Umbilical cord (tissue), 2 donors: ENCODE measurements around the gene FGFR1OP2. TPM values are rescaled to one million over a fixed set of nuclear protein-coding genes. Genes with fewer than 3 reads are reported as not detected.
"Not testable (repeated sequence)": the region's sequence is repeated elsewhere in the genome, so short reads cannot be mapped to it uniquely, and the experiment has no call there.

Source experiments
- DNase-seq: peaks from one replicate; pipeline ENCODE4 v3.0.0-alpha.2; 2015; ENCODE audit warnings: low spot score
- total RNA-seq: library from RNA; depleted of rRNA; stranded (reverse); fragments of >200 nt; gene quantifications from one replicate; pipeline ENCODE4 v1.2.3, GENCODE V29; 2014; ENCODE audit warnings: low replicate concordance; ENCODE audit not compliant: insufficient read depth

The FGFR1OP2 gene
- 118 TPM for total RNA-seq

- peak; percentile 100 for DNase-seq
Observed at GRCh38 chr12:26937863-26938700, at the start of gene FGFR1OP2, which contains the start of gene INTS13. FGFR1OP2 (plus strand) TSS chr12:26938470; CDS start chr12:26954159, 15,689 bp downstream. INTS13 (minus strand) TSS chr12:26937981; CDS start chr12:26936803, 1,178 bp downstream.

DNA sequence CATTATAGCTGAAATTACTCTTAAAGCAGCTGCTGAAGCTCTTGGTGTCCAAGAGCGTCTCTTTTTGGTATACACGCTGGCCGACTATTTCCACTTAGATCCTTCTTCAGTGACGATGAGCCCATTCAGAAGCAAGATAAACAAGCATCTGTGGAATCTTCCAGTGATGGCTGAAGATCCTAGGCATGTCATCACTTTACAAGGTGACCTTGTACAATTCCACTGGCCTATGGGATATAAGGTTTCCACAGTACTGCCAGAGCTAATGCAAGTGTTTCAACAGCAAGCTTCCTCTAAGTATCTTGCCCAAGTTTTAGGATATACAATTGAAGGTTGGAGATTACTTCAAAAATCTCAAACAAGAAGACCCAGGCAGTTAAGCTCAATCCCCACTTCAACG, 47.5 kb upstream of the FGFR1OP2 start:
- peak; percentile 12 for DNase-seq

DNA sequence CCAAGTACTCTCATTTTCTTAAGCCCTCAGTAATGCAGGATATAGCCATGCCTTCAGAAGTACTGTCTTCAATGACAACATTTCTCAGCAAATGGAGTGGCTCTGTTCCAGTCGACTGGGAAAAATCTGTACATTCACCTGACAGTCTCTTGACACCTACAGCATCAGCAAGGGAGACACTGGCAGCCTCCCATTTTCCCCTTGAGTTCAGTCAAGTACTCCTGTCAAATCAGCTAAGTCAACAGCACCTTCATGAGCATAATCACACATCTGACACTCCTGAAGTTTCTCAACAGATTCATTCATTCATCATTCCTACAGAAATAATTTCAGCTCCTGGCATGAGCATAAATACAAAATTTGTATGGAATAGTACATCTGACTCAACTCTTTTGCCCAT, 46.6 kb upstream of the FGFR1OP2 start:
- DNase-seq = no peak

GRCh38 chr12:26895672-26896071, 42.6 kb upstream of the FGFR1OP2 start:
- no peak for DNase-seq

DNA sequence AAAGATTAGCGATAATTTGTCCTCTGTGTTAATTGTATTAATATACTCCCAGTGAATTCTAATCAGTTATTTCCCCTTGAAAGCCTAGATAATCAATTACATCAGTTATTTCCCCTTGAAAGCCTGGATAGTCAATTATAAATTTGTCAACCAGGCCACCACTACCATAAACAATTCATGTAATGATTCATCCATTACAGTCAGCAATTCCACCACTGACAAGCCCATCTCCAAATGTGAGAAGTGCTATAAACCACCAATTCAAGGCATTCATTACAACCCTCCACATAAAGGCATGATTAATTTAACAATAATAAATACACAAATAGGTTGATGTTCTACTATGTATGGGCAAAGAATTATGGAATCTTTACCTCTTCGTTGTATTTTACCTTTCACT, 41.4 kb upstream of the FGFR1OP2 start:
- no peak for DNase-seq

- DNase-seq = not testable (repeated sequence)
Observed at GRCh38 chr12:26903396-26903795, 34.9 kb upstream of the FGFR1OP2 start.

- no peak for DNase-seq
Observed at GRCh38 chr12:26906024-26906423, 32.2 kb upstream of the FGFR1OP2 start.

GRCh38 chr12:26906704-26907103, 31.6 kb upstream of the FGFR1OP2 start:
- DNase-seq = no peak

DNA sequence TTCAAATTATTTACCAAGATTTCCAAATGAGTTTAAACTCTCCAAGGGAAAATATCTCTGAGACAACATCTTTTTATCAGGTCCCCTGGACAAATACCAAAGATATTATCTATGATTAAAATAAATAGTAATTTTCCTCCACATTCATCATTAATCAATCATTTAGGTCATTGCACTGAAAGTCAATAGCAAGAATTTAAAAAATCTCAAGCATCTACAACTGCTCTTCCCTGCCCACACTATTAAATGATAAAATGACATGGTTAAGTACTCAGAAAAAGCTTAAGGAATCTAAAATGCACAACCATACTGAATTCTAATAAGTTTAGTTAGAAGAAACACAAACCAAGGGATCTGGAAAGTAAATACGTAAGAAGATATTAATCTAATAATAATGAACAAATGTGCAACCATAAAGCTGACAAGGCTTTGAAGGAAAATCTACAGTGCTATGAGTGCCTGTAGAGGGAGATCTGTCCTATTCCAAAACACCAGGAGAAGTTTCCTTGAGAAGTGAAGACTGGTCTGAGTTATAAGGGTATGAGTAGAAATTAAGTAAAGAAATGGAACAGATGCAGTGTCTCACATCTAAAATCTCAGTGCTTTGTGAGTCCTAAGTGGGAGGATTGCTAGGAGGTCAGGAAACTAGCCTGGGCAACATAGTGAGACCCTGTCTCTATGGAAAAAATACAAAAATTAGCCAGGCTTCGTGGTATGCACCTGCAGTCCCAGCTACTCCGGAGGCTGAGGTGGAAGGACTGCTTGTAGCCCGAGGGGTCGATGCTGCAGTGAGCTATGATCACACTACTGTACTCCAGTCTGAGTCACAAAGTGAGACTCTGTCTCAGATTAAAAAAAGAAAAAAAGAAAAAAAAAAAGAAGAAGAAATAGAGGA, 19.7 kb upstream of the FGFR1OP2 start:
- peak; percentile 43 for DNase-seq

- no peak for DNase-seq
Observed at GRCh38 chr12:26919216-26919555, 19.1 kb upstream of the FGFR1OP2 start.

GRCh38 chr12:26921886-26922285, 16.4 kb upstream of the FGFR1OP2 start:
- DNase-seq = no peak

GRCh38 chr12:26928661-26929060, 9.6 kb upstream of the FGFR1OP2 start:
- DNase-seq = no peak

- DNase-seq = no peak
Observed at GRCh38 chr12:26929590-26929989, 8.7 kb upstream of the FGFR1OP2 start.

- no peak for DNase-seq
Observed at GRCh38 chr12:26935636-26936378, 2.5 kb upstream of the FGFR1OP2 start.

GRCh38 chr12:26936559-26937442, 1.5 kb upstream of the FGFR1OP2 start:
- DNase-seq = peak; percentile 17

- DNase-seq = no peak
Observed at GRCh38 chr12:26937443-26937862, 817 bp upstream of the FGFR1OP2 start.

GRCh38 chr12:26938701-26939062, 412 bp downstream of the FGFR1OP2 start:
- no peak for DNase-seq

- peak; percentile 6 for DNase-seq
Observed at GRCh38 chr12:26939192-26939832, 1.0 kb downstream of the FGFR1OP2 start.

- DNase-seq = no peak
Observed at GRCh38 chr12:26939953-26940352, 1.7 kb downstream of the FGFR1OP2 start.

DNA sequence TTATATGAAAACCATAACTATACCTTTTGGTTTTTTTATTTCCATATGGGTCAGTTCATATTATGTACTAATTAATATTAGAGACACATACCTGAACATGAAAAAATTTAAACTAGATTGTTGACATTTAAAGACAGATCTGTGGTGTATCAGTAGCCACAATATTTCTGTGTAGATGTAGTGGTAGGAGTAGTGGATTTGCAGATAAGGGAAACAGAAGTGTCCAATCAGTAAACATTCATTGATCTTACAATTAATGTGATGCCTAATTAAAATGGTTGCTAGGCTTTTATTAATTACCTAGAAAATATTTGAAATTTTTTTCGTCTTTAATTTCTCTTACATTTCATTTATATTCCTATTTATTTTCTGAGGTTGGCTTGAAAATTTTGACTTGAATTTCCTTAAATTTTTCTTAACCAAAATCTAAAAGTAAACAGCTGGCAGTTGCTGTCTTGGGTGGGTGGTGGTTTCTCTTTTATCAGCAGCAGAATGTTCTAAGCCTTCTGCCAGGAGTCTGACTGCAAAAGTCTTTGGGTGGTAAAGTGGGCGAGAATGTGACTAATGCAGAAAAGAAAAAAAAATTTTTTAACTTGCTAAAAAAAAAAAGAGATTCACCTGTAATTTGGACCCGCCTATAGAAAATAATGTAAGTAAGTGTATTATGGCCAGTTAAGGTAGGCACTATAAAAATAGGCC, 2.4 kb downstream of the FGFR1OP2 start:
- no peak for DNase-seq
